ENCODE measurements around the gene RHOU. TPM values are rescaled to one million over a fixed set of nuclear protein-coding genes. Genes with fewer than 3 reads are reported as not detected.

The RHOU gene
- total and polyA plus RNA-seq, 10 of the 15 experiments (the other 5 are each of a cell fraction or from before 2014, with no cell fraction given), result not detected

GRCh38 chr1:228735871-228736586 lies 750 bp downstream of the RHOU start:
- H2AFZ ChIP-seq (ENCODE audit: control insufficient read depth, low read depth, low read length), result no peak overlapping the region
- no TSS peak for BruUV-seq (replicated peaks)
- POLR2A ChIA-PET, result no interaction called here

More at GRCh38 chr1:228735871-228736586, 750 bp downstream of the RHOU start:
- SMC1A ChIA-PET (ENCODE audit: uncharacterized antibody, unreplicated experiment), result no interaction called here
- H3K4me2 ChIP-seq (ENCODE audit: control insufficient read depth, insufficient read depth), result no peak overlapping the region
- H3K9me3 ChIP-seq (replicated peaks; ENCODE audit: control insufficient read depth, insufficient read depth, low read length), result no peaks in the 10 kb centered on the region
- H3K9ac ChIP-seq (ENCODE audit: control insufficient read depth, insufficient read depth, low read length), result no peak overlapping the region
- H3K79me2 ChIP-seq (ENCODE audit: control insufficient read depth, insufficient read depth, low read length), result no peaks in the 10 kb centered on the region
- RAD21 ChIA-PET (ENCODE audit: unreplicated experiment), result no interaction called here
- no peak overlapping the region for H3K4me3 ChIP-seq
- no peak overlapping the region for H3K27ac ChIP-seq (ENCODE audit: control insufficient read depth, insufficient read depth)
- DNase-seq (ENCODE audit: low read depth, low spot score) (no peak), ATAC-seq (no peak), FAIRE-seq (no peak)
- 11% methylated on average over 27 of the region's 60 CpGs for WGBS (ENCODE audit: insufficient coverage, insufficient replicate concordance, low lambda C conversion rate, missing lambda C conversion rate)
- no peaks in the 10 kb centered on the region for H3K4me1 ChIP-seq (ENCODE audit: control insufficient read depth, insufficient read depth, low read length)
- TF ChIP-seq ATF7 (IDR thresholded peaks at IDR 0.05; ENCODE audit: low read depth) (no peak), IRF4 (IDR thresholded peaks at IDR 0.05; ENCODE audit: low read depth, low read length) (no peak), SMARCA5 (IDR thresholded peaks at IDR 0.05) (no peak), ZBTB4 (CRISPR knock-in tag; IDR thresholded peaks at IDR 0.05) (no peak), ZBED1 (IDR thresholded peaks at IDR 0.05; ENCODE audit: borderline replicate concordance) (no peak), DPF2 (IDR thresholded peaks at IDR 0.05) (no peak), E2F4 (IDR thresholded peaks at IDR 0.05; ENCODE audit: low read depth, low read length) (no peak), TBL1XR1 (IDR thresholded peaks at IDR 0.05; ENCODE audit: low read depth, low read length) (no peak), LARP7 (IDR thresholded peaks at IDR 0.05) (no peak), ZNF217 (IDR thresholded peaks at IDR 0.05) (no peak)
- H4K20me1 ChIP-seq (ENCODE audit: control insufficient read depth, insufficient read depth), result no peaks in the 10 kb centered on the region
- H3K27me3 ChIP-seq (replicated peaks in 1 of 2; ENCODE audit: control insufficient read depth in 2 of 2, insufficient read depth in 2 of 2, low read length in 1 of 2), result peaks cover 4 to 30% of the 10 kb centered on the region in 2 experiments
- in situ Hi-C loops (cut with MboI), result no loop called here
- no peaks in the 10 kb centered on the region for H3K36me3 ChIP-seq (ENCODE audit: control insufficient read depth in 2 of 2, insufficient read depth in 2 of 2, low read length in 1 of 2)
- CTCF ChIA-PET, result no interaction called here
- intact Hi-C loops (cut with micrococcal nuclease; ENCODE audit: unreplicated experiment), result no loop called here

All from GM12878 (cell line).